ENCODE data around the gene COPS3. TPM values are rescaled to one million over a fixed set of nuclear protein-coding genes. Genes with fewer than 3 reads are reported as not detected.

COPS3 gene
- total and polyA plus RNA-seq, 2 of the 4 experiments (the other 2 are of a cell fraction): 71.4 to 144 TPM

DNA sequence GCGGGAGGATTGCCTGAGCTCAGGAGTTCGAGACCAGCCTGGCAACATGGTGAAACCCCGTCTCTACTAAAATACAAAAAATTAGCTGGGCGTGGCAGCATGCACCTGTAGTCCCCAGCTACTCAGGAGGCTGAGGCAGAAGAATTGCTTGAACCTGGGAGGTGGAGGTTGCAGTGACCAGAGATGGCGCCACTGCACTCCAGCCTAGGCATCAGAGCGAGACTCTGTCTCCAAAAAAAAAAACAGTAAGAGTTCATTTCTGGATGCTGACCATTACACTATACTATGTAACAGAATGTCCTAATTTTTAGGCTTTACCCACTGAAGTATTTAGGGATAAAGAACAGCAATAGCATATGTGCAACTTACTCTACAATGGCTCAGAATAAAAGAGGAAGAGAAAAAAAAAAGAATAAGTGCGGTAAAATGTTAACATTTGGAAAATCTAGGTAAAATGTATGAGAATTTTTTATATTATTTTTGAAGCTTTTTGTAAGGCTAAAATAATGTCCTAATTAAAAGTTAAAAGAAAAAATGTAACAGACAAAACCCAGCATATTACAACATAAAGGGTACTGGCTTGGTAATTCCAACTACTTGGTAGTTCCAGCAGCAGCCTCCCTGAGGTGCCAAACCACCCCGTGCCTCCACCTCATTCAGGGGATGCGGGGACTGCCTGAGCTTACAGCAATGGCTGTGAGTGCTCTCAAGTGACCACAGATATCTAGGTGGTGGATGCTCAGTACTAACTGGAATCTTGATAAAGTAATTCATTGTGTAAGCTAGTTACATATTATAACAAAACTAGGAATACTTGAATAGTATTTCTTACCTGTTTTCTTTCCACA, 10.9 kb downstream of the COPS3 start:
- Histone ChIP-seq H3K9ac (ENCODE audit: low read depth, low read length) (no peak overlapping the region), H3K79me1 (ENCODE audit: low read depth in 1 of 2, low read length in 2 of 2) (peaks cover 16 to 29% of the 10 kb centered on the region in 2 experiments; a peak in 3 of 4 replicates), H3K4ac (ENCODE audit: low read depth, low read length) (no peak overlapping the region), H3K4me3 (ENCODE audit: insufficient read depth, low read depth, low read length) (no peak overlapping the region), H4K5ac (ENCODE audit: low read depth, low read length) (no peak overlapping the region), H2AK5ac (ENCODE audit: low read depth, low read length) (no peak overlapping the region), H3K4me2 (ENCODE audit: low read depth, low read length) (no peak overlapping the region), H3K9me1 (ENCODE audit: insufficient read depth, low read length) (no peaks in the 10 kb centered on the region), H4K91ac (ENCODE audit: insufficient read depth, low read depth, low read length) (no peak overlapping the region), H4K8ac (ENCODE audit: low read depth in 2 of 2, low read length in 2 of 2) (no peak overlapping the region), H4K20me1 (ENCODE audit: insufficient read depth, low read length) (peaks cover 8% of the 10 kb centered on the region; the same call in 1 of the 2 replicates), H2AFZ (replicated peaks; ENCODE audit: low read length, poor library complexity) (no peak overlapping the region), H3K27ac (ENCODE audit: insufficient read depth, low read length) (no peak overlapping the region), H2BK120ac (ENCODE audit: low read depth, low read length) (no peak overlapping the region), H3K4me1 (ENCODE audit: control insufficient read depth, insufficient read depth, low read length) (no peaks in the 10 kb centered on the region), H3K56ac (ENCODE audit: extremely low read depth, insufficient read depth, low read length) (no peak overlapping the region), H3K9me3 (ENCODE audit: control insufficient read depth, insufficient read depth, low read length) (no peaks in the 10 kb centered on the region), H3K18ac (ENCODE audit: low read depth, low read length) (no peak overlapping the region), H2BK5ac (ENCODE audit: low read depth, low read length, poor library complexity, severe bottlenecking) (no peak overlapping the region), H3K36me3 (ENCODE audit: control insufficient read depth, insufficient read depth, low read length) (peaks cover 47% of the 10 kb centered on the region), H2BK15ac (ENCODE audit: low read depth, low read length) (no peak overlapping the region), H3K23ac (ENCODE audit: low read depth, low read length) (no peak overlapping the region), H3K14ac (replicated peaks; ENCODE audit: low read depth, low read length) (no peak overlapping the region), H3K27me3 (ENCODE audit: control insufficient read depth, insufficient read depth, low read length) (no peaks in the 10 kb centered on the region), H2BK20ac (ENCODE audit: low read depth, low read length) (no peak overlapping the region), H2AK9ac (replicated peaks; ENCODE audit: low read depth, low read length, poor library complexity) (no peak overlapping the region)
- intact Hi-C loops (cut with micrococcal nuclease): no loop called here
- 100% methylated on average over 1 of the region's 9 CpGs for WGBS, 2 experiments (ENCODE audit: extremely low coverage in 2 of 2, insufficient read length in 1 of 2)
- POLR2A ChIA-PET (ENCODE audit: unreplicated experiment): no interaction called here
- ATAC-seq (ENCODE audit: low read depth) (no peak), DNase-seq (no peak)
- no TSS peak for BruUV-seq (replicated peaks)
- dilution Hi-C loops (cut with HindIII; ENCODE audit: low sequenced_read_pairs, unreplicated experiment): no loop called here
- in situ Hi-C loops (cut with MboI; ENCODE audit: low sequenced_read_pairs): no loop called here
- CTCF ChIA-PET: interaction anchor here (1.0 kb wide), 1 partner anchor 14 kb away, joined by 4 read pairs; no protein-coding TSS in a partner anchor
- TF ChIP-seq NFE2L2 (IDR thresholded peaks at IDR 0.05; ENCODE audit: low read depth, low read length) (no peak), RAD21 (IDR thresholded peaks at IDR 0.05; ENCODE audit: low read length) (no peak), CTCF (conservative IDR thresholded peaks at IDR 0.05; ENCODE audit: low read depth, low read length) (no peak; the same call in 1 of the 2 replicates), USF2 (IDR thresholded peaks at IDR 0.05; ENCODE audit: low read depth, low read length) (no peak), CEBPB (IDR thresholded peaks at IDR 0.05; ENCODE audit: low read depth, low read length) (no peak), RFX5 (IDR thresholded peaks at IDR 0.05; ENCODE audit: low read depth, low read length) (no peak), MXI1 (IDR thresholded peaks at IDR 0.05; ENCODE audit: borderline replicate concordance, low read depth, low read length) (no peak), POLR2A (IDR thresholded peaks at IDR 0.05; ENCODE audit: low read depth, low read length) (no peak)
